ENCODE data around the gene NBEA.

The NBEA gene

GRCh38 chr13:35157143-35157755, 215.2 kb downstream of the NBEA start:
- Histone ChIP-seq H3K4me3 (ENCODE audit: low read depth, low read length) (no peak overlapping the region), H3K36me3 (replicated peaks) (no peaks in the 10 kb centered on the region), H3K27me3 (replicated peaks) (no peaks in the 10 kb centered on the region), H3K27ac (no peak overlapping the region)
- in situ Hi-C loops (cut with HindIII; ENCODE audit: low pct_ligation_motif_present, low sequenced_read_pairs) = no loop called here
- TF ChIP-seq CTCF (IDR thresholded peaks at IDR 0.05; ENCODE audit: low read depth, low read length, missing control alignments) = peak; percentile 57
- peak; percentile 52 for DNase-seq

GRCh38 chr13:35159041-35159440, 217.0 kb downstream of the NBEA start:
- in situ Hi-C loops (cut with HindIII; ENCODE audit: low pct_ligation_motif_present, low sequenced_read_pairs) = no loop called here

GRCh38 chr13:35160896-35161295, 218.8 kb downstream of the NBEA start:
- Histone ChIP-seq H3K27me3 (replicated peaks) (no peaks in the 10 kb centered on the region), H3K4me3 (ENCODE audit: low read depth, low read length) (no peak overlapping the region), H3K36me3 (replicated peaks) (no peaks in the 10 kb centered on the region), H3K27ac (no peak overlapping the region)
- DNase-seq = no peak
- TF ChIP-seq CTCF (IDR thresholded peaks at IDR 0.05; ENCODE audit: low read depth, low read length, missing control alignments) = no peak
- in situ Hi-C loops (cut with HindIII; ENCODE audit: low pct_ligation_motif_present, low sequenced_read_pairs) = no loop called here

More at GRCh38 chr13:35159041-35159440, 217.0 kb downstream of the NBEA start:
- H3K27me3 ChIP-seq (replicated peaks) = no peaks in the 10 kb centered on the region
- H3K4me3 ChIP-seq (ENCODE audit: low read depth, low read length) = no peak overlapping the region
- DNase-seq = no peak
- H3K36me3 ChIP-seq (replicated peaks) = no peaks in the 10 kb centered on the region
- no peak overlapping the region for H3K27ac ChIP-seq
- TF ChIP-seq CTCF (IDR thresholded peaks at IDR 0.05; ENCODE audit: low read depth, low read length, missing control alignments) = no peak

GRCh38 chr13:35162420-35162819, 220.3 kb downstream of the NBEA start:
- in situ Hi-C loops (cut with HindIII; ENCODE audit: low pct_ligation_motif_present, low sequenced_read_pairs) = no loop called here
- no peak for TF ChIP-seq CTCF (IDR thresholded peaks at IDR 0.05; ENCODE audit: low read depth, low read length, missing control alignments)
- Histone ChIP-seq H3K4me3 (ENCODE audit: low read depth, low read length) (no peak overlapping the region), H3K27ac (no peak overlapping the region), H3K36me3 (replicated peaks) (no peaks in the 10 kb centered on the region), H3K27me3 (replicated peaks) (no peaks in the 10 kb centered on the region)
- no peak for DNase-seq

GRCh38 chr13:35163674-35164073, 221.6 kb downstream of the NBEA start:
- in situ Hi-C loops (cut with HindIII; ENCODE audit: low pct_ligation_motif_present, low sequenced_read_pairs) = no loop called here
- H3K27me3 ChIP-seq (replicated peaks) = no peaks in the 10 kb centered on the region
- no peak overlapping the region for H3K4me3 ChIP-seq (ENCODE audit: low read depth, low read length)
- DNase-seq = no peak
- no peak for TF ChIP-seq CTCF (IDR thresholded peaks at IDR 0.05; ENCODE audit: low read depth, low read length, missing control alignments)
- no peak overlapping the region for H3K27ac ChIP-seq
- H3K36me3 ChIP-seq (replicated peaks) = no peaks in the 10 kb centered on the region

GRCh38 chr13:35164324-35164932, 222.4 kb downstream of the NBEA start:
- in situ Hi-C loops (cut with HindIII; ENCODE audit: low pct_ligation_motif_present, low sequenced_read_pairs) = no loop called here

More at GRCh38 chr13:35164324-35164932, 222.4 kb downstream of the NBEA start:
- no peak for DNase-seq
- Histone ChIP-seq H3K27me3 (replicated peaks) (no peaks in the 10 kb centered on the region), H3K4me3 (ENCODE audit: low read depth, low read length) (no peak overlapping the region), H3K27ac (no peak overlapping the region), H3K36me3 (replicated peaks) (no peaks in the 10 kb centered on the region)
- TF ChIP-seq CTCF (IDR thresholded peaks at IDR 0.05; ENCODE audit: low read depth, low read length, missing control alignments) = peak; percentile 43

Data from brain microvascular endothelial cell (primary cell).